H1 (cell line): ENCODE measurements around the gene CDR2L. TPM values are rescaled to one million over a fixed set of nuclear protein-coding genes. Genes with fewer than 3 reads are reported as not detected.

Experiments
- CTCF ChIA-PET: fragments of 300-600 bp; sonication (Branson Sonifier 250); formaldehyde crosslinking; loops from one replicate; lab custom pipeline; 2021; ENCODE audit not compliant: partially characterized antibody; lab: Charles Lee
- POLR2A ChIA-PET: fragments of 300-600 bp; sonication (Branson Sonifier 250); formaldehyde crosslinking; loops from one replicate; lab custom pipeline; 2021; ENCODE audit warnings: inconsistent platforms; ENCODE audit not compliant: partially characterized antibody; lab: Charles Lee
- DNase-seq, 2 experiments: peaks; one replicate each; pipeline versions ENCODE4 v3.0.0 to v3.0.0-alpha.2; 2010 to 2022; ENCODE audit warnings: low spot score in 2 of 2, low read depth in 1 of 2, mixed read lengths in 1 of 2
- FAIRE-seq: peaks from 2 replicates; lab custom pipeline; 2011; peaks lifted over from hg19 to GRCh38; lab: Jason Lieb, UNC
- H2AFZ ChIP-seq: 2 replicates; pipeline ENCODE4 v1.8.1; 2012; ENCODE audit warnings: low read length, inconsistent platforms
- H2AK5ac ChIP-seq: 2 replicates; pipeline ENCODE4 v1.6.1; 2013; ENCODE audit warnings: low read depth, low read length
- H2BK120ac ChIP-seq: replicated peaks from 2 replicates; pipeline ENCODE3; 2013; ENCODE audit warnings: low read depth, low read length, inconsistent platforms
- H2BK12ac ChIP-seq: 2 replicates; pipeline ENCODE4 v1.6.1; 2013; ENCODE audit warnings: low read depth, low read length
- H2BK15ac ChIP-seq: 2 replicates; pipeline ENCODE4 v1.6.1; 2013; ENCODE audit warnings: low read length
- H2BK20ac ChIP-seq: 2 replicates; pipeline ENCODE4 v1.6.1; 2013; ENCODE audit warnings: low read length
- H2BK5ac ChIP-seq: 2 replicates; pipeline ENCODE4 v1.6.1; 2013; ENCODE audit warnings: low read depth, low read length
- H3K14ac ChIP-seq: 2 replicates; pipeline ENCODE4 v1.6.1; 2013; ENCODE audit warnings: inconsistent platforms; ENCODE audit not compliant: insufficient read length
- H3K18ac ChIP-seq: 2 replicates; pipeline ENCODE4 v1.6.1; 2013; ENCODE audit warnings: low read length; ENCODE audit errors: extremely low read depth
- H3K23ac ChIP-seq: 2 replicates; pipeline ENCODE4 v1.6.1; 2013; ENCODE audit warnings: inconsistent platforms; ENCODE audit not compliant: insufficient read length
- H3K23me2 ChIP-seq: 2 replicates; pipeline ENCODE4 v1.6.1; 2013; ENCODE audit warnings: low read depth, low read length
- H3K27ac ChIP-seq: 2 replicates; pipeline ENCODE4 v1.6.1; 2011; ENCODE audit warnings: low read depth, low read length, inconsistent platforms
- H3K27me3 ChIP-seq, 4 experiments: replicated peaks in 1 of 4; 1 replicate in 1 of 4; 2 replicates in 3 of 4; pipeline versions ENCODE4 v1.6.1 to v1.8.1; 2011 to 2013; ENCODE audit warnings: low read length in 3 of 4, mild to moderate bottlenecking in 3 of 4, inconsistent platforms in 2 of 4, mixed read lengths in 2 of 4, moderate library complexity in 1 of 4; ENCODE audit not compliant: control insufficient read depth in 3 of 4, insufficient read depth in 3 of 4; ENCODE audit errors: extremely low read depth in 1 of 4
- H3K36me3 ChIP-seq, 4 experiments: 2 replicates each; pipeline versions ENCODE4 v1.6.1 to v1.8.1; 2011 to 2013; ENCODE audit warnings: mild to moderate bottlenecking in 4 of 4, low read length in 3 of 4, moderate library complexity in 2 of 4, control low read depth in 1 of 4, inconsistent platforms in 1 of 4; ENCODE audit not compliant: insufficient read depth in 4 of 4, control insufficient read depth in 2 of 4
- H3K4ac ChIP-seq: replicated peaks from 2 replicates; pipeline ENCODE3; 2013; ENCODE audit warnings: low read length, low read depth, mixed read lengths, inconsistent platforms; ENCODE audit not compliant: insufficient read length
- H3K4me1 ChIP-seq, 4 experiments: replicated peaks in 1 of 4; 1 replicate in 1 of 4; 2 replicates in 3 of 4; pipeline versions ENCODE4 v1.6.1 to v1.8.1; 2011 to 2013; ENCODE audit warnings: low read length in 3 of 4, inconsistent platforms in 2 of 4, mixed read lengths in 1 of 4; ENCODE audit not compliant: insufficient read depth in 4 of 4, control insufficient read depth in 3 of 4
- H3K4me2 ChIP-seq, 2 experiments: 2 replicates each; pipeline versions ENCODE4 v1.6.1 to v1.8.1; 2011 to 2013; ENCODE audit warnings: low read depth in 2 of 2, low read length in 2 of 2, control low read depth in 1 of 2, inconsistent platforms in 1 of 2, mild to moderate bottlenecking in 1 of 2; ENCODE audit not compliant: insufficient read depth in 1 of 2
- H3K4me3 ChIP-seq, 4 experiments: fragments of 200-600, 300-600 bp in 1 of 4; sonication (generic), shearing (Covaris generic), sonication (Bioruptor Twin) in 1 of 4; 2 replicates each; pipeline versions ENCODE4 v1.5.1 to v1.8.1; 2011 to 2016; ENCODE audit warnings: low read length in 4 of 4, low read depth in 3 of 4, control low read depth in 2 of 4, inconsistent platforms in 2 of 4, mild to moderate bottlenecking in 2 of 4, mixed read lengths in 1 of 4, moderate library complexity in 1 of 4; ENCODE audit not compliant: insufficient read depth in 2 of 4; ENCODE audit errors: extremely low read depth in 1 of 4
- H3K56ac ChIP-seq: replicated peaks from 2 replicates; pipeline ENCODE3; 2013; ENCODE audit warnings: low read depth, mild to moderate bottlenecking, mixed read lengths, low read length, inconsistent platforms; ENCODE audit not compliant: insufficient read length
- H3K79me1 ChIP-seq: 2 replicates; pipeline ENCODE4 v1.6.1; 2013; ENCODE audit warnings: low read depth, low read length, control low read depth
- H3K79me2 ChIP-seq, 2 experiments: 2 replicates each; pipeline versions ENCODE4 v1.6.1 to v1.8.1; 2012 to 2013; ENCODE audit warnings: low read length in 2 of 2, mild to moderate bottlenecking in 2 of 2, inconsistent platforms in 1 of 2; ENCODE audit not compliant: insufficient read depth in 2 of 2, control insufficient read depth in 1 of 2
- H3K9ac ChIP-seq, 4 experiments: replicated peaks in 1 of 4; 1 replicate in 1 of 4; 2 replicates in 3 of 4; pipeline versions ENCODE4 v1.6.1 to v1.8.1; 2011 to 2013; ENCODE audit warnings: low read depth in 3 of 4, low read length in 3 of 4, control low read depth in 2 of 4, mild to moderate bottlenecking in 2 of 4, moderate library complexity in 2 of 4, inconsistent platforms in 1 of 4; ENCODE audit errors: extremely low read depth in 1 of 4
- H3K9me3 ChIP-seq, 2 experiments: 2 replicates each; pipeline versions ENCODE4 v1.6.1 to v1.8.1; 2012 to 2013; ENCODE audit warnings: mild to moderate bottlenecking in 2 of 2, moderate library complexity in 2 of 2, control low read depth in 1 of 2, inconsistent platforms in 1 of 2, low read depth in 1 of 2, low read length in 1 of 2, mixed read lengths in 1 of 2; ENCODE audit not compliant: insufficient read depth in 2 of 2
- H4K20me1 ChIP-seq, 2 experiments: replicated peaks in 1 of 2; 2 replicates each; pipeline versions ENCODE3 to v1.8.1; 2011 to 2013; ENCODE audit warnings: inconsistent platforms in 2 of 2, low read length in 2 of 2, mild to moderate bottlenecking in 1 of 2; ENCODE audit not compliant: insufficient read depth in 2 of 2, control insufficient read depth in 1 of 2
- H4K5ac ChIP-seq: 2 replicates; pipeline ENCODE4 v1.6.1; 2013; ENCODE audit warnings: low read length, low read depth, mixed read lengths, inconsistent platforms; ENCODE audit not compliant: insufficient read length
- H4K8ac ChIP-seq: 2 replicates; pipeline ENCODE4 v1.8.0; 2013; ENCODE audit warnings: mild to moderate bottlenecking, moderate library complexity, low read length, inconsistent platforms; ENCODE audit not compliant: insufficient read depth; ENCODE audit errors: extremely low read depth
- H4K91ac ChIP-seq: replicated peaks from 2 replicates; pipeline ENCODE3; 2013; ENCODE audit warnings: low read length, mixed read lengths, inconsistent platforms; ENCODE audit not compliant: insufficient read length
- CHD2 ChIP-seq: IDR thresholded peaks from 2 replicates; pipeline ENCODE4 v1.6.1; 2012; ENCODE audit warnings: low read length, improper control_type of control experiment
- E2F6 ChIP-seq: IDR thresholded peaks from 2 replicates; pipeline ENCODE4 v1.6.1; 2012; ENCODE audit warnings: inconsistent platforms
- EP300 ChIP-seq, 2 experiments: IDR thresholded peaks; 1 replicate in 1 of 2; 2 replicates in 1 of 2; pipeline ENCODE4 v1.6.1; 2011 to 2012; ENCODE audit warnings: low read depth in 2 of 2, low read length in 2 of 2, mild to moderate bottlenecking in 2 of 2, borderline replicate concordance in 1 of 2, inconsistent platforms in 1 of 2, moderate library complexity in 1 of 2
- HDAC2 ChIP-seq, 2 experiments: fragments of 300-600 bp in 1 of 2; sonication (generic) in 1 of 2; IDR thresholded peaks; 2 replicates each; pipeline ENCODE4 v1.6.1; 2011 to 2012; ENCODE audit warnings: low read depth in 2 of 2, low read length in 2 of 2, mild to moderate bottlenecking in 2 of 2, moderate library complexity in 2 of 2, borderline replicate concordance in 1 of 2, inconsistent platforms in 1 of 2
- HDAC6 ChIP-seq: IDR thresholded peaks from one replicate; pipeline ENCODE4 v1.7.1; 2012; ENCODE audit warnings: low read depth, mild to moderate bottlenecking, inconsistent platforms, low read length, moderate library complexity
- KDM1A ChIP-seq: fragments of 200-600, 300-600 bp; sonication (generic); IDR thresholded peaks from 2 replicates; pipeline ENCODE4 v1.7.1; 2016; ENCODE audit warnings: mild to moderate bottlenecking, low read length, borderline replicate concordance
- POLR2A ChIP-seq, 2 experiments: IDR thresholded peaks; 1 replicate in 1 of 2; 2 replicates in 1 of 2; pipeline ENCODE4 v1.6.1; 2011; ENCODE audit warnings: low read depth in 2 of 2, low read length in 2 of 2, mild to moderate bottlenecking in 2 of 2; ENCODE audit errors: control extremely low read depth in 1 of 2
- RNF2 ChIP-seq: fragments of 200-900, 300-1000 bp; sonication (generic); IDR thresholded peaks from 2 replicates; pipeline ENCODE4 v1.7.1; 2016; ENCODE audit warnings: borderline replicate concordance, low read depth, mild to moderate bottlenecking, antibody characterized with exemption, low read length; ENCODE audit not compliant: poor library complexity, severe bottlenecking; ENCODE audit errors: missing control alignments
- SAP30 ChIP-seq: fragments of 300-600 bp; sonication (generic); IDR thresholded peaks from 2 replicates; pipeline ENCODE4 v1.7.1; 2012; ENCODE audit warnings: low read length, moderate library complexity, mild to moderate bottlenecking, inconsistent platforms; ENCODE audit not compliant: insufficient read depth, insufficient replicate concordance
- SIX5 ChIP-seq: IDR thresholded peaks from 2 replicates; pipeline ENCODE4 v1.6.1; 2011; ENCODE audit warnings: mild to moderate bottlenecking, low read depth, low read length
- SP2 ChIP-seq: IDR thresholded peaks from 2 replicates; pipeline ENCODE4 v1.6.1; 2012; ENCODE audit warnings: mild to moderate bottlenecking, low read length, inconsistent platforms
- SP4 ChIP-seq: IDR thresholded peaks from 2 replicates; pipeline ENCODE4 v1.6.1; 2012; ENCODE audit warnings: low read length, inconsistent platforms
- WGBS, 2 experiments: shearing (Covaris generic) in 1 of 2; methylation state at CpG; one replicate each; pipeline versions ENCODE4 v1.1.6 to v1.1.7; 2013 to 2015; ENCODE audit warnings: low lambda C conversion rate in 2 of 2, mixed read lengths in 2 of 2, inconsistent platforms in 1 of 2, low coverage in 1 of 2, missing lambda C conversion rate in 1 of 2; ENCODE audit not compliant: insufficient replicate concordance in 2 of 2, insufficient coverage in 1 of 2, insufficient read length in 1 of 2; ENCODE audit errors: extremely low coverage in 1 of 2, missing lambda C conversion rate in 1 of 2; 5-methylcytosine and 5-hydroxymethylcytosine counted together
- polyA plus RNA-seq, 7 experiments: library from polyadenylated mRNA; depleted of rRNA in 3 of 7; stranded (reverse) in 5 of 7; unstranded in 2 of 7; fragments of >200 nt in 5 of 7; fragments of 200-250 nt in 2 of 7; gene quantifications; 1 replicate in 5 of 7; 2 replicates in 1 of 7; 4 replicates in 1 of 7; pipeline versions ENCODE4 v1.2.1 to v1.2.3, GENCODE V29; 2011 to 2013; ENCODE audit warnings: missing spikeins in 2 of 7, mixed read lengths in 2 of 7
- total RNA-seq: library from RNA; stranded (reverse); fragmentation: NEBNext Ultra II Directional; extraction: Animal tissue kit (Norgen Biotek cat#: 25700); gene quantifications from 2 replicates; pipeline ENCODE4 v1.2.1, GENCODE V29; 2021

The CDR2L gene
- total and polyA plus RNA-seq, 2 of the 8 experiments (the other 6 are each of a cell fraction or from before 2014, with no cell fraction given) = 20.4 to 38.1 TPM

GRCh38 chr17:74953134-74953687 is 34.2 kb upstream of the CDR2L start:
- Histone ChIP-seq H2BK15ac (no peak overlapping the region), H3K36me3 (no peaks in the 10 kb centered on the region), H3K27me3 (peaks cover 0 to 3% (median 2%) of the 10 kb centered on the region in 4 experiments; a peak in 3 of 7 replicates), H2AFZ (no peak overlapping the region), H2BK20ac (no peak overlapping the region), H4K91ac (no peak overlapping the region), H3K4ac (no peak overlapping the region), H2AK5ac (no peak overlapping the region), H3K9me3 (no peaks in the 10 kb centered on the region), H3K23ac (no peak overlapping the region), H3K18ac (no peak overlapping the region), H4K20me1 (peaks cover 0 to 2% of the 10 kb centered on the region in 2 experiments), H3K9ac (no peak overlapping the region), H3K23me2 (no peaks in the 10 kb centered on the region), H3K14ac (no peak overlapping the region), H3K4me1 (peaks cover 0 to 7% (median 2%) of the 10 kb centered on the region in 4 experiments; a peak in 4 of 7 replicates), H2BK12ac (no peak overlapping the region), H2BK5ac (no peak overlapping the region), H4K8ac (no peak overlapping the region; the same call in 1 of the 2 replicates), H3K79me2 (no peaks in the 10 kb centered on the region), H3K4me2 (no peak overlapping the region), H3K79me1 (no peaks in the 10 kb centered on the region; the same call in 1 of the 2 replicates), H3K27ac (no peak overlapping the region), H2BK120ac (no peak overlapping the region), H3K4me3 (no peak overlapping the region), H3K56ac (no peak overlapping the region), H4K5ac (no peak overlapping the region)
- 92% methylated on average over 6 of the region's 11 CpGs; no CpG with 5 or more reads in 1 of the 2 experiments for WGBS, 2 experiments
- ChIA-PET CTCF (interaction anchor here (0.7 to 49.9 kb wide), 5 partner anchors 2 to 110 kb away, joined by 5 to 1072 read pairs (median 345); partner anchors contain the start of genes MRPL58, OTOP2, OTOP3 and USH1G), POLR2A (interaction anchor here (1.4 kb wide), 2 partner anchors 29 to 135 kb away, joined by 3 to 4 read pairs; partner anchors contain the start of gene SLC16A5)
- TF ChIP-seq E2F6 (no peak), SP4 (no peak), HDAC6 (no peak), HDAC2 (IDR thresholded peaks at IDR 0.05; ENCODE audit: borderline replicate concordance in 1 of 2, low read depth in 2 of 2, low read length in 2 of 2) (no peak), POLR2A (IDR thresholded peaks at IDR 0.05; ENCODE audit: control extremely low read depth in 1 of 2, low read depth in 2 of 2, low read length in 2 of 2) (no peak), RNF2 (no peak), CHD2 (no peak), SAP30 (no peak), SIX5 (no peak), KDM1A (no peak), EP300 (IDR thresholded peaks at IDR 0.05; ENCODE audit: borderline replicate concordance in 1 of 2, low read depth in 2 of 2, low read length in 2 of 2) (no peak), SP2 (no peak)
- FAIRE-seq = no peak
- no peak for DNase-seq
